K562 (cell line): ENCODE measurements around the gene JMJD1C. TPM values are rescaled to one million over a fixed set of nuclear protein-coding genes. Genes with fewer than 3 reads are reported as not detected.

Experiments used
- CEBPZ ChIP-seq: fragments of 150-350 bp; IDR thresholded peaks from 2 replicates; pipeline ENCODE4 v1.6.1; 2014; ENCODE audit warnings: low read depth, mild to moderate bottlenecking, low read length, borderline replicate concordance
- FOXM1 ChIP-seq, 2 experiments: fragments of 450-650 bp in 1 of 2; sonication (generic) in 1 of 2; formaldehyde crosslinking in 1 of 2; IDR thresholded peaks; 2 replicates each; pipeline versions ENCODE4 v1.6.1 to v1.9.0; 2017 to 2022; ENCODE audit warnings: low read depth in 2 of 2, mild to moderate bottlenecking in 2 of 2, missing genetic modification reagents in 1 of 2, moderate library complexity in 1 of 2
- MGA ChIP-seq: fragments of 450-650 bp; IDR thresholded peaks from 2 replicates; pipeline ENCODE4 v1.6.1; 2016; ENCODE audit warnings: mild to moderate bottlenecking, moderate library complexity
- MIER1 ChIP-seq: fragments of 450-650 bp; IDR thresholded peaks from 2 replicates; pipeline ENCODE4 v1.6.1; 2016; ENCODE audit warnings: antibody characterized with exemption, mild to moderate bottlenecking, low read depth
- NCOR1 ChIP-seq: fragments of 450-650 bp; IDR thresholded peaks from 2 replicates; pipeline ENCODE4 v1.6.1; 2016; ENCODE audit warnings: mild to moderate bottlenecking, moderate library complexity
- POLR2AphosphoS5 ChIP-seq: IDR thresholded peaks from 2 replicates; pipeline ENCODE4 v1.6.1; 2011; ENCODE audit warnings: mild to moderate bottlenecking, low read depth, low read length, moderate library complexity; ENCODE audit not compliant: control insufficient read depth, insufficient read depth
- PTRF ChIP-seq: fragments of 450-650 bp; IDR thresholded peaks from 2 replicates; pipeline ENCODE4 v1.6.1; 2016; ENCODE audit warnings: mild to moderate bottlenecking, missing genetic modification characterization, missing compliant biosample characterization
- RBM14 ChIP-seq: fragments of 200-400 bp; formaldehyde crosslinking; IDR thresholded peaks from 2 replicates; pipeline ENCODE4 v1.6.1; 2018; ENCODE audit warnings: low read depth, mild to moderate bottlenecking, low read length, moderate library complexity, borderline replicate concordance; ENCODE audit not compliant: insufficient read depth
- SMARCE1 ChIP-seq: fragments of 450-650 bp; IDR thresholded peaks from 2 replicates; pipeline ENCODE4 v1.7.1; 2016; ENCODE audit warnings: mild to moderate bottlenecking
- TARDBP ChIP-seq: fragments of 450-650 bp; IDR thresholded peaks from 2 replicates; pipeline ENCODE4 v1.6.1; 2016
- ZNF561 ChIP-seq: fragments of 450-650 bp; formaldehyde crosslinking; conservative IDR thresholded peaks from 2 replicates; pipeline ENCODE4 v1.4.0; 2020; ENCODE audit warnings: mild to moderate bottlenecking, moderate library complexity
- ZNF766 ChIP-seq: fragments of 200-800 bp; sonication (Bioruptor generic); conservative IDR thresholded peaks from 2 replicates; pipeline ENCODE4 v1.6.1; 2016; ENCODE audit warnings: missing genetic modification characterization, missing compliant biosample characterization
- ZZZ3 ChIP-seq: fragments of 450-650 bp; IDR thresholded peaks from 2 replicates; pipeline ENCODE4 v1.6.1; 2016; ENCODE audit warnings: antibody characterized with exemption, mild to moderate bottlenecking, moderate library complexity
- polyA plus RNA-seq, 8 experiments: library from polyadenylated mRNA; depleted of rRNA in 4 of 8; stranded (reverse) in 5 of 8; unstranded in 3 of 8; fragments of >200 nt; fragmentation: Nextera tagmentation in 2 of 8; fragmentation: Illumina TruSeq in 1 of 8; extraction: Ambion mirVana in 2 of 8; extraction: Trizol in 1 of 8; gene quantifications; 2 replicates each; pipeline versions ENCODE4 v1.2.1 to v1.2.3, GENCODE V29; 2011 to 2014; ENCODE audit warnings: inconsistent platforms in 1 of 8, missing spikeins in 1 of 8
- total RNA-seq, 7 experiments: library from RNA; depleted of rRNA in 6 of 7; stranded (reverse); fragments of >200 nt in 6 of 7; fragmentation: Illumina TruSeq in 2 of 7; extraction: Trizol in 2 of 7; gene quantifications; 2 replicates each; pipeline versions ENCODE4 v1.2.1 to v1.2.3, GENCODE V29; 2011 to 2021; ENCODE audit warnings: low replicate concordance in 1 of 7

Gene JMJD1C
- total and polyA plus RNA-seq, 9 of the 15 experiments (the other 6 are each of a cell fraction or from before 2014, with no cell fraction given), result 25.3 to 68.0 (median 47.2) TPM

- TF ChIP-seq MGA, result no peak
- no peak for TF ChIP-seq ZNF561 (CRISPR knock-in tag)
- peak; percentile 93 for TF ChIP-seq TARDBP
- no peak for TF ChIP-seq FOXM1 (IDR thresholded peaks at IDR 0.05; ENCODE audit: low read depth)
- peak; percentile 79 for TF ChIP-seq FOXM1 (CRISPR knock-in tag; IDR thresholded peaks at IDR 0.05; ENCODE audit: low read depth)
- TF ChIP-seq NCOR1, result peak; percentile 84
- TF ChIP-seq ZNF766 (CRISPR knock-in tag), result peak; percentile 83
- no peak for TF ChIP-seq RBM14
- TF ChIP-seq ZZZ3, result no peak
- no peak for TF ChIP-seq MIER1
- peak; percentile 96 for TF ChIP-seq POLR2AphosphoS5
- TF ChIP-seq PTRF, result no peak
- TF ChIP-seq SMARCE1, result peak; percentile 76
- no peak for TF ChIP-seq CEBPZ
Measured at GRCh38 chr10:63268798-63269503, 196.8 kb downstream of the JMJD1C start (continued).
